DOHH2 (cell line): ENCODE data around the gene TNPO3.
"Not testable (repeated sequence)": the region's sequence is repeated elsewhere in the genome, so short reads cannot be mapped to it uniquely, and the experiment has no call there.

Source experiments
- EZH2phosphoT487 ChIP-seq: fragments of 200-600 bp; sonication (generic); IDR thresholded peaks from 2 replicates; pipeline ENCODE4 v1.6.1; 2017; ENCODE audit warnings: borderline replicate concordance, mild to moderate bottlenecking, antibody characterized with exemption, low read length, moderate library complexity, mixed read lengths
- TF ChIP-seq, protein P1 (sequence below): fragments of 200-600 bp; sonication (generic); IDR thresholded peaks from one replicate; pipeline ENCODE4 v1.5.1; 2014; ENCODE audit warnings: antibody characterized with exemption, mild to moderate bottlenecking, low read depth, low read length; ENCODE audit not compliant: poor library complexity, severe bottlenecking

DNA sequence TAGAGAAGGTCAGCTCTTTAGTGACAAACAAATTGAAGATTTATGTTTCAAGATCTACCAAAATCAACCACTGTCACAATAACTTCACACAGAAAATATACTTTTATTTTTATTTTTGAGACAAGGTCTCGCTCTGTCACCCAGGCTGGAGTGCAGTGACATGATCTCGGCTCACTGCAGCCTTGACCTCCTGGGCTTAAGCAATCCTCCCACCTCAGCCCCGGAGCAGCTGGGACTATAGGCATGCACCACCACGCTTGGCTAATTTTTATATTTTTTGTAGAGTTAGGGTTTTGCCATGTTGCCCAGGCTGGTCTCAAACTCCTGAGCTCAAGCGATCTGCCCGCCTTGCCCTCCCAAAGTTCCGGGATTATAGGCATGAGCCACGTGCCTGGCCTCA is 60.4 kb downstream of the TNPO3 start:
- TF ChIP-seq, protein P1, sequence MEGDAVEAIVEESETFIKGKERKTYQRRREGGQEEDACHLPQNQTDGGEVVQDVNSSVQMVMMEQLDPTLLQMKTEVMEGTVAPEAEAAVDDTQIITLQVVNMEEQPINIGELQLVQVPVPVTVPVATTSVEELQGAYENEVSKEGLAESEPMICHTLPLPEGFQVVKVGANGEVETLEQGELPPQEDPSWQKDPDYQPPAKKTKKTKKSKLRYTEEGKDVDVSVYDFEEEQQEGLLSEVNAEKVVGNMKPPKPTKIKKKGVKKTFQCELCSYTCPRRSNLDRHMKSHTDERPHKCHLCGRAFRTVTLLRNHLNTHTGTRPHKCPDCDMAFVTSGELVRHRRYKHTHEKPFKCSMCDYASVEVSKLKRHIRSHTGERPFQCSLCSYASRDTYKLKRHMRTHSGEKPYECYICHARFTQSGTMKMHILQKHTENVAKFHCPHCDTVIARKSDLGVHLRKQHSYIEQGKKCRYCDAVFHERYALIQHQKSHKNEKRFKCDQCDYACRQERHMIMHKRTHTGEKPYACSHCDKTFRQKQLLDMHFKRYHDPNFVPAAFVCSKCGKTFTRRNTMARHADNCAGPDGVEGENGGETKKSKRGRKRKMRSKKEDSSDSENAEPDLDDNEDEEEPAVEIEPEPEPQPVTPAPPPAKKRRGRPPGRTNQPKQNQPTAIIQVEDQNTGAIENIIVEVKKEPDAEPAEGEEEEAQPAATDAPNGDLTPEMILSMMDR = not testable (repeated sequence)
- TF ChIP-seq EZH2phosphoT487 = not testable (repeated sequence)
